Measurements from ENCODE around the gene CNNM3.

CNNM3 gene

DNA sequence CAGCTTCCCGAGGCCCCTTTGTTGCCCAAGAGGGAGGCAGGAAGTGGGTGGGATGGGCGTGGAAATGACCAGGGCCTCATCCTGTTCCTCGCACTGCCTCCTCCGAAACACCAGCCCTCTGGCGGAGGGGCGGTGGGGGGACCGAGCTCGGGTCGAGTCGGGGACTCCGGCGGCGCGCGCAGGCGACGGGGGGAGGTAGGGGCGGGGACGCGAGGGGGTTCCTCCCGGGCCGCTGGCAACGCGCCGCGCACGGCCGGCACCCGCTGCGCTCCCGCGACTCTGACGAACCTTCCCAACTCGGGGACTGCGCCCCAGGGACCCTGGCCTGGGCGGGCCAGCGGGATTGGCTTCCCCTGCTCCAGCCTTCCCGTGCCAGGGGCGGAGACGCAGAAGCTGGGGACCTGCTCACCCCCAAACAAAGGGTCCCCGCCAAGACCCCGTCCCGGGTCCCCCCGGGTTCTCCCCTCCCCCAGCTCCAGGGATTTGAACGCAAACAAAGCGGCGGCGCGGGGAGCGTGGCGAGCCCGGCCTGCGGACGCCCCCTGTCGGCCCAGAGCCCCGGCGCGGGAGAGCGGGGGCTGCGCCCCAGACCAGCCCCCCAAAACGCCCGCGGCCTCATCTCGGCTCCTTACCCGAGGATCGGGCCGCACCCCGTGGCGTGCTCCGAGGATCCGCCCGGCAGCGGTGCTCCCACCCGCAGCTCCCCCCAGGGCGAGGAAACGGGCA lies 52.6 kb downstream of the CNNM3 start:
- peaks cover 19 to 37% of the 10 kb centered on the region in 2 donors for H3K4me1 ChIP-seq (ENCODE audit: control insufficient read depth in 2 of 2, insufficient read depth in 2 of 2, low read length in 2 of 2)
- H3K4me3 ChIP-seq (ENCODE audit: low read length in 2 of 2) = peak overlapping the region; percentile 71 to 73
- H3K9me3 ChIP-seq (ENCODE audit: control insufficient read depth in 2 of 2, low read length in 2 of 2) = no peaks in the 10 kb centered on the region
- peak overlapping the region; percentile 84 to 85 for H3K27ac ChIP-seq (ENCODE audit: low read depth in 2 of 2, low read length in 2 of 2)
- peaks cover 20 to 22% of the 10 kb centered on the region in 2 donors for H3K36me3 ChIP-seq (ENCODE audit: control insufficient read depth in 2 of 2, insufficient read depth in 2 of 2, low read length in 2 of 2)
- peak overlapping the region; percentile 75 to 84 for H3K9ac ChIP-seq (ENCODE audit: low read depth in 1 of 2, low read length in 2 of 2)
- H3K27me3 ChIP-seq (ENCODE audit: control insufficient read depth in 2 of 2, insufficient read depth in 2 of 2, low read length in 2 of 2) = no peaks in the 10 kb centered on the region

DNA sequence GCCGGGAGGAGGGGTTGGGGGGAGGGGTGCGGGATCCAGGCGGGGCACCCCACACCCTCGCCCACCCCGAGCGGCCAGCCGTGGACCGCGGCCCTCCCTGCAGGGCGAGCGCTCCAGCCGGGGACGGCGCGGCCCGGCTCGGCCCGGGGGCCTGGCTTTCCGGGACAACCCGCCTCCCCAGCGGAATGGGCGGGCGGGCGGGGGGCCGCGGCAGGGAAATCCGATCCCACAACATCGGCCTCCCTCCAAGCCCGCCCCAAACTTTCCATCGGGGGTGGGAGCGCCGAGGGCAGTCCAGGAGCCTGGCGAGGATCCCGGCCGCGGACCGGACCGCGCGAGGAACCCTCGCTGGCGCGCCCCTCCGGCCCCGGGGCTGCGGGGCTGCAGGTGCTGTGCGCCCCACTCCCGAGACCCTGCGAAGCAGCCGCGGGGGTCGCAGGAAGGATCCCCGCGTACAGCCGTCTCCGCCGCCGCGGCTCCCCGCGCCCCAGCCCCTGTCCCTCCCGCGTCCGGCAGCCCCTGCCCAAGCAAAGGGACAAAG lies 53.3 kb downstream of the CNNM3 start:
- no peaks in the 10 kb centered on the region for H3K9me3 ChIP-seq (ENCODE audit: control insufficient read depth in 2 of 2, low read length in 2 of 2)
- no peaks in the 10 kb centered on the region for H3K27me3 ChIP-seq (ENCODE audit: control insufficient read depth in 2 of 2, insufficient read depth in 2 of 2, low read length in 2 of 2)
- peaks cover 14 to 16% of the 10 kb centered on the region in 2 donors for H3K36me3 ChIP-seq (ENCODE audit: control insufficient read depth in 2 of 2, insufficient read depth in 2 of 2, low read length in 2 of 2)
- peak overlapping the region; percentile 71 to 73 for H3K4me3 ChIP-seq (ENCODE audit: low read length in 2 of 2)
- peak overlapping the region; percentile 75 to 84 for H3K9ac ChIP-seq (ENCODE audit: low read depth in 1 of 2, low read length in 2 of 2)
- peak overlapping the region; percentile 84 to 85 for H3K27ac ChIP-seq (ENCODE audit: low read depth in 2 of 2, low read length in 2 of 2)
- H3K4me1 ChIP-seq (ENCODE audit: control insufficient read depth in 2 of 2, insufficient read depth in 2 of 2, low read length in 2 of 2) = peaks cover 19 to 43% of the 10 kb centered on the region in 2 donors

DNA sequence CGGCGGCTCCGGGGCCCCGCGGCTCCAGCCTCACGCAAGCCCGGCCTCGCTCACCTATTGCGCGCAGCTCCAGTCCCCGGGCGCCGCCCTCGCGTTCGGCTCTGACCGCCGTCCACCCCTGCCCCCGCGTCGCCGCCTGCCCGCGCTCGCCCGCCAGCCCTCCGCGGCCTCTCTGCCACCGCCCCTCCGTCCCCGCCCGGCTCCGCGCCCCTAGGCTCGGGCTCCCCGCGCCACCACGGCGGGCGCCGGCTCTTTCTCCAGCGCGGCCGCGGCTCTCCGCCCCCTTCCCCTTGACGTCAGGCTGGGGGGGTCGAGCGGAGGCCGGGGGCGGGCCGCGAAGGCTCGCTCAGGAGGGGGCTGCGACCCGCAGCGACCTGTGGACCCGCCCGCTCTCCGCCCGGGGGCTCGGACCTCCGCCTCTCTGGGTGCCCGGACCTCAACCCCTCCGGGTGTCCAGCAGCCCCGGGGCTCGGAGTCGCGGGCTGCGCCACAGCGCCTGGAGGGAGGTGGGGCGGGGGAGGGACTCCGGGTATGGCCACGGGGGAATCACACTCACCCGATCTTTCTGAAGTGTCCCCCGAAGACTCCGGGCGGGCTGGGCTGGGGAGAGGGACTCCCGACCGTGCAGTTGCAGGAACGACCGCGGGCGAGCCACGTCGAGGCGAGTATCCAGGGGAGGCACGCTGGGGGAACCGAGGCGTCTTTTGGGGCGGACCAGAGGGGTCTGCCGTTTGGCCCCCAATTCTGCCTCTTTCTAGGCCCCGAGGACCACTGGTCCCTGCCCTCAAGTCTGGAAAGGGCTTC lies 54.0 kb downstream of the CNNM3 start, which contains the start of gene SEMA4C:
TSS of gene SEMA4C (minus strand) at position 259 of the 804 bp plus-strand sequence. CDS start 2,194 bp downstream, outside the sequence.
- H3K36me3 ChIP-seq (ENCODE audit: control insufficient read depth in 2 of 2, insufficient read depth in 2 of 2, low read length in 2 of 2) = peaks cover 8 to 10% of the 10 kb centered on the region in 2 donors
- H3K4me3 ChIP-seq (ENCODE audit: low read length in 2 of 2) = peak within 1 kb of the TSS; percentile 71 to 73
- peaks cover 19 to 48% of the 10 kb centered on the region in 2 donors for H3K4me1 ChIP-seq (ENCODE audit: control insufficient read depth in 2 of 2, insufficient read depth in 2 of 2, low read length in 2 of 2)
- H3K27me3 ChIP-seq (ENCODE audit: control insufficient read depth in 2 of 2, insufficient read depth in 2 of 2, low read length in 2 of 2) = no peaks in the 10 kb centered on the region
- H3K9me3 ChIP-seq (ENCODE audit: control insufficient read depth in 2 of 2, low read length in 2 of 2) = no peaks in the 10 kb centered on the region
- peak within 1 kb of the TSS; percentile 84 to 85 for H3K27ac ChIP-seq (ENCODE audit: low read depth in 2 of 2, low read length in 2 of 2)
- H3K9ac ChIP-seq (ENCODE audit: low read depth in 1 of 2, low read length in 2 of 2) = peak within 1 kb of the TSS; percentile 76 to 84

DNA sequence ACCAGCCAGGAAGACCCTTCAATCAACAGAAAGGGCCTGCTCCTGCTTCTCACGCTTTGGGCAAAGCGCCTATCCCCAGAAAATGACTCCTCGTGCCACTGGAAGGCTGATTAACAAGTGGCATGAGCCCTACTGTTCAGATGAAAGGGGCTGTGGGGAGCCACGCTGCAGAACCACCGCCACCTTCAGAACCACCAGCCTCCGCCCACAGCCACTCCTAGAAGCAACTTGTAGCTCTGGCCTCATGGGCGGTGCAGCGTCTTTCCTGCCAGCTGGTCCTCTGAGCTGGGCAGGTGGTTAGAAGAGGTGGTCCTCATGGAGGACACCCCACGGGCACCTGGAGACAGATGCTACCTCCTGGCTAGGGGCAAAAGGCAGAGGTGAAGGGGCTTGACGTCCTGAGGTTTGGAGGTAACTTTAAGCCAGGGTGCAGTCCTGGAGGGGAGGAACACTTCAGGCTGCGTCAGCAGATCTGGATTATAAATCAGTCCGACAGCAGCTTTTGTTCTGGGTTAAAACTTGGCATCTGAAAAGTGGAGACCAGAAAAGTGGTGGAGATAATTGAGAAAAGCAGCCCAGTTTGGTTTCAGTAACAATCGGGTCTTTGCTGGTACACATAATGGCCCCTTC lies 54.7 kb downstream of the CNNM3 start:
- no peaks in the 10 kb centered on the region for H3K9me3 ChIP-seq (ENCODE audit: control insufficient read depth in 2 of 2, low read length in 2 of 2)
- H3K27ac ChIP-seq (ENCODE audit: low read depth in 2 of 2, low read length in 2 of 2) = peak overlapping the region; percentile 84 to 85
- H3K4me3 ChIP-seq (ENCODE audit: low read length in 2 of 2) = peak overlapping the region; percentile 70 to 71
- no peaks in the 10 kb centered on the region for H3K27me3 ChIP-seq (ENCODE audit: control insufficient read depth in 2 of 2, insufficient read depth in 2 of 2, low read length in 2 of 2)
- H3K36me3 ChIP-seq (ENCODE audit: control insufficient read depth in 2 of 2, insufficient read depth in 2 of 2, low read length in 2 of 2) = peaks cover 1 to 3% of the 10 kb centered on the region in 2 donors
- H3K9ac ChIP-seq (ENCODE audit: low read depth in 1 of 2, low read length in 2 of 2) = peak overlapping the region; percentile 76
- H3K4me1 ChIP-seq (ENCODE audit: control insufficient read depth in 2 of 2, insufficient read depth in 2 of 2, low read length in 2 of 2) = peaks cover 19 to 49% of the 10 kb centered on the region in 2 donors

DNA sequence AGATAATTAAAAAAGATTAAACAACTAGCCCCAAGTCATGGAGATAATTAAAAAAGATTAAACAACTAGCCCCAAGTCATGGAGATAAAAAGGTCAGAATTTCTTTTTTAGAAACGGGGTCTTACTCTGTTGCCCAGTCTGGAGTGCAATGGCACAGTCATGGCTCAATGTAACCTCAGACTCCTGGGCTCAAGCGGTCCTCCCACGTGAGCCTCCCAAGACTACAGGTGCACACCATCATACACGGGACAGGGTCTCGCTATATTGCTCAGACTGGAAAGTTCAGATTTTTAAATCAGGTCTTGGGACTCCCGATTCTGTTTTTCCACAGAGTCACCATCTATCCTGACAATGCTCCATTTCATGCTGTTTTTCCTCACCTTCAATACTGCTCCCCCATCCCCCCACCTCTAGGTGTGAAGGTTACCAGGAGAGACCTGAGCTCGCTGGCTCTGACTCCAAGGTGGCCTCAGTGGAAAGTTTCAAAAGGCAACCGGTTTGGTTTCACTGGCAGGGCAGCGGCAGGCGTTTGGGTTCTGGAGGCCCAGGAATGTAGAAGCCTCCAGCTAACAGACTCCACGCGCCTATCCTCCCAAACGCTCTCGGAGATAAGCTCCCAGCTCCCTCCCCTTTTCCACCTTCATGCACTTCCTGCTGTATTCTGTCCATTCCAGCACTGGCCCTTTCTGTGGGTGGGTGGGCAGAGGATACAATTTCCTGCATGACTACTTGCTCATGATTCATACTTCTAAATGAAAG lies 56.7 kb downstream of the CNNM3 start:
- no peaks in the 10 kb centered on the region for H3K36me3 ChIP-seq (ENCODE audit: control insufficient read depth in 2 of 2, insufficient read depth in 2 of 2, low read length in 2 of 2)
- peaks cover 10 to 31% of the 10 kb centered on the region in 2 donors for H3K4me1 ChIP-seq (ENCODE audit: control insufficient read depth in 2 of 2, insufficient read depth in 2 of 2, low read length in 2 of 2)
- H3K9me3 ChIP-seq (ENCODE audit: control insufficient read depth in 2 of 2, low read length in 2 of 2) = no peaks in the 10 kb centered on the region
- no peak overlapping the region for H3K4me3 ChIP-seq (ENCODE audit: low read length in 2 of 2)
- H3K27ac ChIP-seq (ENCODE audit: low read depth in 2 of 2, low read length in 2 of 2) = no peak overlapping the region
- no peak overlapping the region for H3K9ac ChIP-seq (ENCODE audit: low read depth in 1 of 2, low read length in 2 of 2)
- no peaks in the 10 kb centered on the region for H3K27me3 ChIP-seq (ENCODE audit: control insufficient read depth in 2 of 2, insufficient read depth in 2 of 2, low read length in 2 of 2)

DNA sequence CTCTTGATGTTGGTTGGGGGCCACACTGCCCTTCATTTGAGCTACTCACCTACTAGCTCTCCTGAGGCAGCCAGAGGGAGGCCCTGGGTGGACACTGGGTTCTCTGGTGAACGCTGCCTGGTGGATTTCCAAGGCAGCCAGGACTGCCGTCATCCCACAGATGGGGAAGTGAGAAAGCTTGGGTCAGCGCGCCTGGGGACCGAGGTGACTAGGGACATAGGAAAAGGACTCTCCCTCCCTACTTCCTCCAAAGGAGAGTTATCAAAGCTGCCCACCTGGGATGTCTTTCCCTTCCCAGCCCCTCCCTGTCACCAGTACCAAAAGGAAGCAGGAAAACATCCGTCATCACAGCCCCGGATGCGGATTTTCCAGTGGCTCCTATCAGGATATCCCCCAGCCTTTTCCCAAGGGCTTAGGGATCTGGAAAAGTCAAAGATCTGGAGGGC lies 57.6 kb downstream of the CNNM3 start:
- H3K4me1 ChIP-seq (ENCODE audit: control insufficient read depth in 2 of 2, insufficient read depth in 2 of 2, low read length in 2 of 2) = peaks cover 6 to 25% of the 10 kb centered on the region in 2 donors
- H3K27me3 ChIP-seq (ENCODE audit: control insufficient read depth in 2 of 2, insufficient read depth in 2 of 2, low read length in 2 of 2) = no peaks in the 10 kb centered on the region

DNA sequence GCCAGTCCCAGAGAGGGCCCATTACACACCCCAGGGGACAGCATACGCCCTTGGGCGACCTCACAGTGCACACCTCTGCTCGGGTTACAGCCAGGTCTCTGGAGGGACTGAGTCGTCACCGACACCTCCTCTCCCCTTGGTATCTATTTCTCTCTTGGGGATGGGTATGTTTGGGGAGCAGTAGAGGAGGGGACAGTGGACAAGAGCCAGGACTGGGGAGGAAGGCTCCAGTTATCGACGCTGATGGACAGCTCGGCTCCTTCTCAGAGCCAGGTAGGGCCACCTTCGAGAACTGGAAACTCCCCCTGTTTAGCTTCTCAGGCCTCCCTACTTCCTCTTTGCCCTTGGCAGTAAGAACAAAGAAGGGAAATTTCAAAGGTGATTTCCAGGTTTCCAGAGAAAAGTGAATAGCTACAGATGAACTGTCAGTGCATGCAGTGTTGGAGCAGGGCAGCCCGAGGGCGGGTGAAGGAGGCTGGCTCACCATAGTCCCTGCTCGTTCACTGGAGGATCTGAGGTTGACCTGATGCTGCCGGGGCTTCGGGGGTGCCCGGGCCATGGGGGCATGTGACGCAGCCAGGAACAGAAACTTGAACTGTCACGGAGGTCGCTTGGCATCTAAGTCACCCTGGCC lies 58.2 kb downstream of the CNNM3 start:
- no peaks in the 10 kb centered on the region for H3K27me3 ChIP-seq (ENCODE audit: control insufficient read depth in 2 of 2, insufficient read depth in 2 of 2, low read length in 2 of 2)
- no peaks in the 10 kb centered on the region for H3K36me3 ChIP-seq (ENCODE audit: control insufficient read depth in 2 of 2, insufficient read depth in 2 of 2, low read length in 2 of 2)
- H3K4me1 ChIP-seq (ENCODE audit: control insufficient read depth in 2 of 2, insufficient read depth in 2 of 2, low read length in 2 of 2) = peaks cover 6 to 25% of the 10 kb centered on the region in 2 donors
- H3K9ac ChIP-seq (ENCODE audit: low read depth in 1 of 2, low read length in 2 of 2) = no peak overlapping the region
- H3K27ac ChIP-seq (ENCODE audit: low read depth in 2 of 2, low read length in 2 of 2) = no peak overlapping the region
- no peaks in the 10 kb centered on the region for H3K9me3 ChIP-seq (ENCODE audit: control insufficient read depth in 2 of 2, low read length in 2 of 2)
- no peak overlapping the region for H3K4me3 ChIP-seq (ENCODE audit: low read length in 2 of 2)

More for the DNA sequence above, 57.6 kb downstream of the CNNM3 start:
- no peak overlapping the region for H3K9ac ChIP-seq (ENCODE audit: low read depth in 1 of 2, low read length in 2 of 2)
- no peak overlapping the region for H3K4me3 ChIP-seq (ENCODE audit: low read length in 2 of 2)
- no peak overlapping the region for H3K27ac ChIP-seq (ENCODE audit: low read depth in 2 of 2, low read length in 2 of 2)
- H3K36me3 ChIP-seq (ENCODE audit: control insufficient read depth in 2 of 2, insufficient read depth in 2 of 2, low read length in 2 of 2) = no peaks in the 10 kb centered on the region
- no peaks in the 10 kb centered on the region for H3K9me3 ChIP-seq (ENCODE audit: control insufficient read depth in 2 of 2, low read length in 2 of 2)

DNA sequence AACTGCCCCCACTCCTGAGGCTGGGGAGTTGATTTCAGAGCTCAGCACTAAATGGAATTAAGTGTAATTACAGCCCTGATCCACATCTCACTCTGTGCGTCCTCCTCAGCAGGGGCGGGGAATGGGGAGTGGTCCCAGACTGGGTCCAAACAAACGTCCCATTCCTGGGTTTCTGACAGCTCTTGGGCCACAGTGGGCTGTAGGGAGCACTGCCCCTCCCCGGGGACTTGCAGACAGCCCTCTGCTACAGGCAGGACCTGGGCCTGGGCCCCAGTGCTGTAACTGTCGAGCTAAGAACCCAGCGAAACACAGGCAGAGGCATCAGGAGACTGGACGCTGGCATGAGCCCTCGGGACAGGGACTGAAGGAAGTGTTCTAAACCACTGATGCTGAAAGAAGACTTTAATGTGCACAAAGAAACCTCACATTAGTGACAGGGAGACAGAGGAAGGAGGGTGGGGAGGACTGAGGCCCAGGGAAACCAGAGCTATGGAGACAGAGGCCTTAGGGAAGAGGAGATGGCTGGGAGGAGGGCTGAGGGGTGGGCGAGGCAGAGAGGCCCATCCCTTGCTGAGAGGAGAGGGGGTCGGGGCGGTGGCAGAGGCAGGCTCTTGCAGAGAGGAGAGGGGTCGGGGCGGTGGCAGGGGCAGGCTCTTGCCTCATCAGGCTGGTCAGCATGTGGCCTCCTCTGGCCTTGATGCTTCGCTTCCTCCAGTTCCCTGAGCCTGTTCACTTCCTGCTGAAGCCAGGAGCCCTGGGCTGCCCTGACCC lies 59.6 kb downstream of the CNNM3 start:
- no peaks in the 10 kb centered on the region for H3K9me3 ChIP-seq (ENCODE audit: control insufficient read depth in 2 of 2, low read length in 2 of 2)
- no peak overlapping the region for H3K9ac ChIP-seq (ENCODE audit: low read depth in 1 of 2, low read length in 2 of 2)
- no peaks in the 10 kb centered on the region for H3K27me3 ChIP-seq (ENCODE audit: control insufficient read depth in 2 of 2, insufficient read depth in 2 of 2, low read length in 2 of 2)
- H3K36me3 ChIP-seq (ENCODE audit: control insufficient read depth in 2 of 2, insufficient read depth in 2 of 2, low read length in 2 of 2) = no peaks in the 10 kb centered on the region
- peak overlapping the region in 1 of 2 donors; percentile 0 for H3K27ac ChIP-seq (ENCODE audit: low read depth in 2 of 2, low read length in 2 of 2)
- peaks cover 2 to 21% of the 10 kb centered on the region in 2 donors for H3K4me1 ChIP-seq (ENCODE audit: control insufficient read depth in 2 of 2, insufficient read depth in 2 of 2, low read length in 2 of 2)
- no peak overlapping the region for H3K4me3 ChIP-seq (ENCODE audit: low read length in 2 of 2)
